Stimulated activated CD8-positive, alpha-beta memory T cell treated with anti-CD3 and anti-CD28 coated beads, Interleukin-15, amount 100 ng/mL, for 24 hours (primary cell): ENCODE measurements around the gene RPP25.
"Not testable (repeated sequence)": the region's sequence is repeated elsewhere in the genome, so short reads cannot be mapped to it uniquely, and the experiment has no call there.

Experiments used
- DNase-seq: peaks from one replicate; pipeline ENCODE4 v3.0.0-alpha.2; 2020; ENCODE audit warnings: low read depth

Gene RPP25

GRCh38 chr15:74917676-74918075 lies 38.9 kb downstream of the RPP25 start:
- DNase-seq = no peak

- not testable (repeated sequence) for DNase-seq
These were observed 42.8 kb downstream of the RPP25 start for GRCh38 chr15:74913799-74914198.

- no peak for DNase-seq
These were observed 43.5 kb downstream of the RPP25 start for GRCh38 chr15:74913041-74913440.

- no peak for DNase-seq
These were observed 47.9 kb downstream of the RPP25 start for GRCh38 chr15:74908635-74909034.

GRCh38 chr15:74907163-74907870 lies 49.3 kb downstream of the RPP25 start:
- no peak for DNase-seq

GRCh38 chr15:74906450-74907162 lies 50.0 kb downstream of the RPP25 start, which contains the start of gene FAM219B:
TSS of gene FAM219B (minus strand) at chr15:74906851. CDS start at chr15:74906800, 51 bp downstream.
- peak; percentile 59 for DNase-seq

DNA sequence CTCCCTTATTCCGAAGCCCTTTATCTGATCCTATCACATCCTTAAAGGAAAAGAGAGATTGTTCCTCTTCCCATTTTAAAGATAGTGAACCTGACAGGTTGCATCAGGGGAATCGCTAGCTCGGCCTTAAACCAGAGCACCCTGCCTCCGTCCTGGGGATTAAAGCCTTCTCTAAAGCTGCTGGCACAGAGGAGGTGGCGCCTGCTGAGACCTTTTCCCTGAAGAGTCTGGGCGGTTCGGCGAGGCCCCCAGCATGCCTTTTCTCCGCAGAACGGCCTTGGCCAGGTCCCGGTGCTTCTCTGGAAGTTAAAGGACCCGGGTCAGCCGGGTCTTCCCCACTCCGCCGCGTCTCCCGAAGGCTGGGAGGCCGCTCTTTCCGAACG lies 50.5 kb downstream of the RPP25 start:
- no peak for DNase-seq
